HepG2 (cell line): ENCODE measurements around the gene GAS5. TPM values are rescaled to one million over a fixed set of nuclear protein-coding genes. Genes with fewer than 3 reads are reported as not detected.

Source experiments
- ATAC-seq: fragments of 200-7000 bp; cut with Tn5 transposase; 3 replicates; pipeline ENCODE4 v1.9.1; 2020; ENCODE audit warnings: mild to moderate bottlenecking, moderate library complexity
- BruUV-seq: library from RNA; stranded (reverse); fragments of 400-500 nt; replicated peaks from 2 replicates; lab custom pipeline; 2021; lab: Mats Ljungman, UMichigan
- CTCF ChIA-PET: fragments of 300-600 bp; formaldehyde crosslinking; extraction: SDS; loops from one replicate; lab custom pipeline; 2021; ENCODE audit warnings: low total read pairs, inconsistent platforms, low intra/inter-chr PET ratio; lab: Yijun Ruan, JAX
- POLR2A ChIA-PET: fragments of 350-600 bp; sonication (Branson Sonifier 250); formaldehyde crosslinking; loops from one replicate; lab custom pipeline; 2020; ENCODE audit warnings: antibody characterized with exemption, inconsistent platforms; lab: Yijun Ruan, JAX
- DNase-seq: peaks from one replicate; pipeline ENCODE4 v3.0.0-alpha.2; 2015; ENCODE audit warnings: low spot score
- FAIRE-seq: peaks from 3 replicates; lab custom pipeline; 2011; peaks lifted over from hg19 to GRCh38; lab: Jason Lieb, UNC
- H2AFZ ChIP-seq: one replicate; pipeline ENCODE4 v1.6.1; 2011; ENCODE audit warnings: low read length, inconsistent platforms
- H3K27ac ChIP-seq: fragments of 300-600 bp; 3 replicates; pipeline ENCODE4 v1.8.0; 2011; ENCODE audit warnings: mixed run types, mild to moderate bottlenecking, mixed read lengths, low read length, inconsistent platforms; ENCODE audit not compliant: insufficient read depth; ENCODE audit errors: extremely low read length
- H3K27me3 ChIP-seq, 2 experiments: fragments of 200-600 bp in 1 of 2; 2 replicates in 1 of 2; 3 replicates in 1 of 2; pipeline versions ENCODE4 v1.6.0 to v1.8.0; 2011; ENCODE audit warnings: low read length in 2 of 2, mild to moderate bottlenecking in 2 of 2, moderate library complexity in 2 of 2, inconsistent platforms in 1 of 2; ENCODE audit not compliant: insufficient read depth in 2 of 2, control insufficient read depth in 1 of 2
- H3K36me3 ChIP-seq, 2 experiments: fragments of 200-600 bp in 1 of 2; replicated peaks in 1 of 2; 2 replicates in 1 of 2; 3 replicates in 1 of 2; pipeline versions ENCODE4 v1.5.1 to v1.8.0; 2011; ENCODE audit warnings: low read length in 2 of 2, inconsistent platforms in 1 of 2; ENCODE audit not compliant: insufficient read depth in 2 of 2, control insufficient read depth in 1 of 2
- H3K4me1 ChIP-seq: 2 replicates; pipeline ENCODE4 v1.5.1; 2012; ENCODE audit warnings: low read length, inconsistent platforms; ENCODE audit not compliant: insufficient read depth
- H3K4me2 ChIP-seq: 2 replicates; pipeline ENCODE4 v1.6.0; 2011; ENCODE audit warnings: low read depth, low read length, inconsistent platforms
- H3K4me3 ChIP-seq, 3 experiments: fragments of 200-600 bp in 1 of 3; sonication (generic), shearing (Covaris generic) in 1 of 3; replicated peaks in 1 of 3; 2 replicates each; pipeline ENCODE4 v1.5.1; 2011 to 2016; ENCODE audit warnings: low read length in 3 of 3, inconsistent platforms in 2 of 3, low read depth in 2 of 3, mild to moderate bottlenecking in 2 of 3, control low read depth in 1 of 3, mixed read lengths in 1 of 3; ENCODE audit not compliant: insufficient read depth in 1 of 3
- H3K79me2 ChIP-seq: one replicate; pipeline ENCODE4 v1.6.1; 2011; ENCODE audit warnings: low read length, inconsistent platforms; ENCODE audit not compliant: insufficient read depth
- H3K9ac ChIP-seq: 2 replicates; pipeline ENCODE4 v1.6.0; 2011; ENCODE audit warnings: mild to moderate bottlenecking, low read depth, low read length, inconsistent platforms; ENCODE audit not compliant: insufficient read depth
- H3K9me3 ChIP-seq: 2 replicates; pipeline ENCODE4 v1.5.1; 2012; ENCODE audit warnings: mild to moderate bottlenecking, low read length
- H4K20me1 ChIP-seq: 2 replicates; pipeline ENCODE4 v1.6.0; 2011; ENCODE audit warnings: inconsistent platforms, mild to moderate bottlenecking, low read length, moderate library complexity; ENCODE audit not compliant: insufficient read depth
- HDAC6 ChIP-seq: fragments of 200-600 bp; sonication (generic); IDR thresholded peaks from 2 replicates; pipeline ENCODE4 v1.7.0; 2017; ENCODE audit warnings: mild to moderate bottlenecking, antibody characterized with exemption, low read length, low read depth
- RNF2 ChIP-seq: fragments of 450-650 bp; conservative IDR thresholded peaks from 2 replicates; pipeline ENCODE4 v1.6.1; 2016; ENCODE audit warnings: low read depth
- TIGD3 ChIP-seq: sonication (generic); formaldehyde crosslinking; IDR thresholded peaks from 2 replicates; pipeline ENCODE4 v1.5.1; 2020; ENCODE audit warnings: mild to moderate bottlenecking, missing genetic modification reagents, borderline replicate concordance
- ZNF710 ChIP-seq: sonication (generic); formaldehyde crosslinking; IDR thresholded peaks from 2 replicates; pipeline ENCODE4 v1.5.0; 2020; ENCODE audit warnings: mild to moderate bottlenecking, missing genetic modification reagents, borderline replicate concordance
- WGBS: methylation state at CpG from one replicate; pipeline ENCODE4 v1.1.6; 2017; ENCODE audit warnings: low lambda C conversion rate; 5-methylcytosine and 5-hydroxymethylcytosine counted together
- in situ Hi-C: cut with HindIII; loops from 2 replicates; pipeline ENCODE4 v1.10.0; 2017; ENCODE audit warnings: low pct_unique_long_range_greater_than_20kb; ENCODE audit not compliant: extremely low pct_ligation_motif_present
- intact Hi-C: fragments of 100-400 bp; cut with micrococcal nuclease; formaldehyde crosslinking; loops from one replicate; pipeline ENCODE4 v1.10.0; 2022; ENCODE audit not compliant: unreplicated experiment
- polyA plus RNA-seq, 8 experiments: library from polyadenylated mRNA; depleted of rRNA in 3 of 8; stranded (reverse) in 7 of 8; unstranded in 1 of 8; fragments of >200 nt; fragmentation: Illumina TruSeq in 4 of 8; extraction: Trizol in 4 of 8; gene quantifications; 2 replicates each; pipeline versions ENCODE4 v1.2.1 to v1.2.3, GENCODE V29; 2011 to 2016; ENCODE audit warnings: low read depth in 4 of 8, missing spikeins in 1 of 8, mixed read lengths in 1 of 8; ENCODE audit not compliant: insufficient read depth in 1 of 8
- total RNA-seq, 5 experiments: library from RNA; depleted of rRNA; stranded (reverse); fragments of >200 nt; fragmentation: Illumina TruSeq; extraction: Trizol; gene quantifications; 2 replicates each; pipeline ENCODE4 v1.2.3, GENCODE V29; 2016; ENCODE audit warnings: low read depth in 1 of 5
- TF ChIP-seq, protein P1 (sequence below): sonication (generic); formaldehyde crosslinking; IDR thresholded peaks from 2 replicates; pipeline ENCODE4 v1.4.0; 2020; ENCODE audit warnings: missing genetic modification reagents, borderline replicate concordance

The GAS5 gene
- total and polyA plus RNA-seq, 2 of the 13 experiments (the other 11 are each of a cell fraction or from before 2014, with no cell fraction given), result 352 to 738 TPM

GRCh38 chr1:173870252-173871075 is 2.7 kb upstream of the GAS5 start:
- TF ChIP-seq, protein P1, sequence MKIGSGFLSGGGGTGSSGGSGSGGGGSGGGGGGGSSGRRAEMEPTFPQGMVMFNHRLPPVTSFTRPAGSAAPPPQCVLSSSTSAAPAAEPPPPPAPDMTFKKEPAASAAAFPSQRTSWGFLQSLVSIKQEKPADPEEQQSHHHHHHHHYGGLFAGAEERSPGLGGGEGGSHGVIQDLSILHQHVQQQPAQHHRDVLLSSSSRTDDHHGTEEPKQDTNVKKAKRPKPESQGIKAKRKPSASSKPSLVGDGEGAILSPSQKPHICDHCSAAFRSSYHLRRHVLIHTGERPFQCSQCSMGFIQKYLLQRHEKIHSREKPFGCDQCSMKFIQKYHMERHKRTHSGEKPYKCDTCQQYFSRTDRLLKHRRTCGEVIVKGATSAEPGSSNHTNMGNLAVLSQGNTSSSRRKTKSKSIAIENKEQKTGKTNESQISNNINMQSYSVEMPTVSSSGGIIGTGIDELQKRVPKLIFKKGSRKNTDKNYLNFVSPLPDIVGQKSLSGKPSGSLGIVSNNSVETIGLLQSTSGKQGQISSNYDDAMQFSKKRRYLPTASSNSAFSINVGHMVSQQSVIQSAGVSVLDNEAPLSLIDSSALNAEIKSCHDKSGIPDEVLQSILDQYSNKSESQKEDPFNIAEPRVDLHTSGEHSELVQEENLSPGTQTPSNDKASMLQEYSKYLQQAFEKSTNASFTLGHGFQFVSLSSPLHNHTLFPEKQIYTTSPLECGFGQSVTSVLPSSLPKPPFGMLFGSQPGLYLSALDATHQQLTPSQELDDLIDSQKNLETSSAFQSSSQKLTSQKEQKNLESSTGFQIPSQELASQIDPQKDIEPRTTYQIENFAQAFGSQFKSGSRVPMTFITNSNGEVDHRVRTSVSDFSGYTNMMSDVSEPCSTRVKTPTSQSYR (CRISPR knock-in tag), result no peak
- TF ChIP-seq ZNF710 (CRISPR knock-in tag), result no peak
- no peak for TF ChIP-seq RNF2
- no peak for TF ChIP-seq HDAC6
- TF ChIP-seq TIGD3, result no peak
- TF ChIP-seq, all 625 proteins: peak for 0
- POLR2A ChIA-PET, result interaction anchor here (3.9 kb wide), 1 partner anchor 47 kb away, joined by 47 read pairs; the partner anchor contains the start of gene SERPINC1
- H3K79me2 ChIP-seq, result peaks cover 27% of the 10 kb centered on the region
- peaks cover 33% of the 10 kb centered on the region for H3K4me1 ChIP-seq
- no peaks in the 10 kb centered on the region for H3K9me3 ChIP-seq
- no peak overlapping the region for H3K27ac ChIP-seq
- BruUV-seq, result no TSS peak
- peaks cover 14% of the 10 kb centered on the region for H4K20me1 ChIP-seq
- in situ Hi-C loops, result no loop called here
- no peak overlapping the region for H3K4me2 ChIP-seq
- 97% methylated on average over 14 of the region's 15 CpGs for WGBS
- H3K36me3 ChIP-seq, result peaks cover 0 to 32% of the 10 kb centered on the region in 2 experiments; a peak in 4 of 5 replicates
- no peaks in the 10 kb centered on the region; a peak in 1 of 5 replicates for H3K27me3 ChIP-seq
- no peak overlapping the region for H3K9ac ChIP-seq
- DNase-seq (no peak), ATAC-seq (no peak), FAIRE-seq (no peak)
- intact Hi-C loops, result no loop called here
- H3K4me3 ChIP-seq, result no peak overlapping the region
- no peak overlapping the region for H2AFZ ChIP-seq
- CTCF ChIA-PET, result no interaction called here
